WTC11 (cell line): ENCODE results near the gene CENATAC.

Source experiments
- CTCF ChIP-seq: fragments of 200-600 bp; IDR thresholded peaks from 2 replicates; pipeline ENCODE4 v1.8.0; 2022; ENCODE audit warnings: antibody characterized with exemption
- MYBL2 ChIP-seq: sonication (generic); formaldehyde crosslinking; IDR thresholded peaks from 2 replicates; pipeline ENCODE4 v1.8.1; 2023; ENCODE audit warnings: mild to moderate bottlenecking, moderate library complexity, missing genetic modification reagents
- NFYB ChIP-seq: sonication (generic); formaldehyde crosslinking; conservative IDR thresholded peaks from 2 replicates; pipeline ENCODE4 v1.8.0; 2022; ENCODE audit warnings: low read depth, missing genetic modification reagents
- PREB ChIP-seq: sonication (generic); formaldehyde crosslinking; IDR thresholded peaks from 2 replicates; pipeline ENCODE4 v1.8.1; 2022; ENCODE audit warnings: mild to moderate bottlenecking, missing genetic modification reagents, moderate library complexity, borderline replicate concordance
- SMAD3 ChIP-seq: sonication (generic); formaldehyde crosslinking; IDR thresholded peaks from 2 replicates; pipeline ENCODE4 v1.8.0; 2022; ENCODE audit warnings: missing genetic modification reagents, mild to moderate bottlenecking, borderline replicate concordance
- USF2 ChIP-seq: sonication (generic); formaldehyde crosslinking; IDR thresholded peaks from 2 replicates; pipeline ENCODE4 v1.8.1; 2023; ENCODE audit warnings: mild to moderate bottlenecking, missing genetic modification reagents, moderate library complexity
- ZNF121 ChIP-seq: sonication (generic); formaldehyde crosslinking; IDR thresholded peaks from 2 replicates; pipeline ENCODE4 v1.8.0; 2023; ENCODE audit warnings: missing genetic modification reagents
- ZNF138 ChIP-seq: sonication (generic); formaldehyde crosslinking; conservative IDR thresholded peaks from 2 replicates; pipeline ENCODE4 v1.8.1; 2022; ENCODE audit warnings: mild to moderate bottlenecking, moderate library complexity, missing genetic modification reagents
- ZNF263 ChIP-seq: sonication (generic); formaldehyde crosslinking; IDR thresholded peaks from 2 replicates; pipeline ENCODE4 v1.8.1; 2022; ENCODE audit warnings: low read depth, mild to moderate bottlenecking, moderate library complexity, missing genetic modification reagents

GRCh38 chr11:119048644-119049043 is 50.7 kb downstream of the CENATAC start:
- TF ChIP-seq CTCF (no peak), SMAD3 (CRISPR knock-in tag) (no peak), NFYB (CRISPR knock-in tag) (no peak), ZNF121 (CRISPR knock-in tag) (no peak), ZNF138 (CRISPR knock-in tag) (no peak), USF2 (CRISPR knock-in tag) (no peak), MYBL2 (CRISPR knock-in tag) (no peak), PREB (CRISPR knock-in tag) (no peak), ZNF263 (CRISPR knock-in tag) (no peak)
